GM12801 (cell line): ENCODE measurements around the gene LMF2.

Source experiments
- TF ChIP-seq, protein P1 (sequence below): IDR thresholded peaks from one replicate; pipeline ENCODE4 v1.5.1; 2011; ENCODE audit warnings: control low read depth; ENCODE audit not compliant: insufficient read length; ENCODE audit errors: extremely low read depth

Gene LMF2

DNA sequence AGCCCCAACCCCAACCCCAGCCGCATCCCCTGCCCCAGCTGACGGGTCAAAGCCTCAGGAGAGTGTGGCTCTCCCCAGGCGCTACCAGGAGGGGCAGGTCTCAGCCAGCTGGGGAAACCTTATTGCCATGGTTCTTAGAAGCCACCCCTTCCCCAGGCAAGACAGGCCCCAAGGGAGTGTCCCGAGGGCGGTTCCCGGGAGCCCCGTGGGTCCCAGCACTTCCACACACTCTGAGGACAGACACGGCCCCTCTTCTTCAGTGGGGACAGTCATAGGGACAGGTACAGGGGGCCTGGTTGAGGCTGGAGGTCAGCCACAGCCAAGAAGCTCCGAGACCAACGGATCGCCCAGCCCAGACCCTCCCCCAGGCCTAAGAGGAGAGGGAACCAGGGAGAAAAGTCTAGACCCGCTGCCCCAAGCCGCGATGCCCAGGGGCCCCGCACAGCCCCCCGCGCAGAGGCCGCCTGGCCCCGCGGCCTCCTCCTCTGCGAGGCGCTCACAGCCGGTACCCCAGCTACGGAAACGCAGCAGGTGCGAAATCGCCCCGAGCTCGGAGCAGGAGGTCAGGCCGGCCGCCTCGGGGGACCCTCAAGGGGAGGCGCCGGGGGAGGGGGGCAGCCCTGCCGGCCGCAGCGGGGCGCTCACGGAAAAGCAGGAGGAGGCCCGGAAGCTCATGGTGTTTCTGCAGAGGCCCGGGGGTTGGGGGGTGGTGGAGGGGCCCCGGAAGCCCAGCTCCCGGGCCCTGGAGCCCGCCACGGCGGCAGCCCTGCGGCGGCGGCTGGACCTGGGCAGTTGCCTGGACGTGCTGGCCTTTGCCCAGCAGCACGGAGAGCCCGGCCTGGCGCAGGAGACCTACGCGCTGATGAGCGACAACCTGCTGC is 40.8 kb upstream of the LMF2 start:
- TF ChIP-seq, protein P1, sequence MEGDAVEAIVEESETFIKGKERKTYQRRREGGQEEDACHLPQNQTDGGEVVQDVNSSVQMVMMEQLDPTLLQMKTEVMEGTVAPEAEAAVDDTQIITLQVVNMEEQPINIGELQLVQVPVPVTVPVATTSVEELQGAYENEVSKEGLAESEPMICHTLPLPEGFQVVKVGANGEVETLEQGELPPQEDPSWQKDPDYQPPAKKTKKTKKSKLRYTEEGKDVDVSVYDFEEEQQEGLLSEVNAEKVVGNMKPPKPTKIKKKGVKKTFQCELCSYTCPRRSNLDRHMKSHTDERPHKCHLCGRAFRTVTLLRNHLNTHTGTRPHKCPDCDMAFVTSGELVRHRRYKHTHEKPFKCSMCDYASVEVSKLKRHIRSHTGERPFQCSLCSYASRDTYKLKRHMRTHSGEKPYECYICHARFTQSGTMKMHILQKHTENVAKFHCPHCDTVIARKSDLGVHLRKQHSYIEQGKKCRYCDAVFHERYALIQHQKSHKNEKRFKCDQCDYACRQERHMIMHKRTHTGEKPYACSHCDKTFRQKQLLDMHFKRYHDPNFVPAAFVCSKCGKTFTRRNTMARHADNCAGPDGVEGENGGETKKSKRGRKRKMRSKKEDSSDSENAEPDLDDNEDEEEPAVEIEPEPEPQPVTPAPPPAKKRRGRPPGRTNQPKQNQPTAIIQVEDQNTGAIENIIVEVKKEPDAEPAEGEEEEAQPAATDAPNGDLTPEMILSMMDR, result no peak

DNA sequence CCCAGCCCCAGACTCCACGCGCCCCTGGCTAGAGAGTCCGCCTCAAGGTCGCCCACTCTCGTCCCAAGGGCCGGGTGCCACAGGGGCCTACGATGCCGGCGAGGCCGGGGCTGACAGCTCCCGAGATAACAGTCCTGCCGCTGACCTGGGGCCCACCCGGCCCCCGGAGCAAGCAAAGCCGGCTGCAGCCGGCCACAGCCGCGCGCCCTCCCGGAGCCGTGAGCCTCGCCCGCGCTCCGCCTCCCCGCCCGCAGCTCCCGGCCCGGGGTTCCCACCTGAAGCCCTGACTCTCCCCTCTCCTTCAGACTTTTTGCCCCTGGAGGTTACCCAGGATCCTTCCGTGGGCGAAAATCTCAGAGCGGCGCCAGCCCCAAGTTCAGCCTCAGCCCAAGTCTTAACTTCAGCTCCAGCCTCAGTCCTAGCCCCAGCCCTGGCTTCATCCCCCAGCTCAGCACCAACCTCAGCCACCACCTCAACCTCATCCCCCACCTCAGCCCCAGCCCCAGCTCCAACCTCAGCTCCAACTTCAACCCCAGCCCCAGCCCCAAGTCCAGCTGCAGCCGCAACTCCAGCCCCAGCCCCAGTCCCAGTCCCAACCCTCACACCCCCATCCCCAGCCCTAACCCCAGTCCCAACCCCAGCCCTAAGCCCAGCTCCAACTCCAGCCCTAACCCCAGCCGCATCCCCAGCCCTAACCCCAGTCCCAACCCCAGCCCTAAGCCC is 39.9 kb upstream of the LMF2 start:
- TF ChIP-seq, protein P1, result no peak

- TF ChIP-seq, protein P1, result no peak
Measured at GRCh38 chr22:50546326-50547262, 39.1 kb upstream of the LMF2 start.

DNA sequence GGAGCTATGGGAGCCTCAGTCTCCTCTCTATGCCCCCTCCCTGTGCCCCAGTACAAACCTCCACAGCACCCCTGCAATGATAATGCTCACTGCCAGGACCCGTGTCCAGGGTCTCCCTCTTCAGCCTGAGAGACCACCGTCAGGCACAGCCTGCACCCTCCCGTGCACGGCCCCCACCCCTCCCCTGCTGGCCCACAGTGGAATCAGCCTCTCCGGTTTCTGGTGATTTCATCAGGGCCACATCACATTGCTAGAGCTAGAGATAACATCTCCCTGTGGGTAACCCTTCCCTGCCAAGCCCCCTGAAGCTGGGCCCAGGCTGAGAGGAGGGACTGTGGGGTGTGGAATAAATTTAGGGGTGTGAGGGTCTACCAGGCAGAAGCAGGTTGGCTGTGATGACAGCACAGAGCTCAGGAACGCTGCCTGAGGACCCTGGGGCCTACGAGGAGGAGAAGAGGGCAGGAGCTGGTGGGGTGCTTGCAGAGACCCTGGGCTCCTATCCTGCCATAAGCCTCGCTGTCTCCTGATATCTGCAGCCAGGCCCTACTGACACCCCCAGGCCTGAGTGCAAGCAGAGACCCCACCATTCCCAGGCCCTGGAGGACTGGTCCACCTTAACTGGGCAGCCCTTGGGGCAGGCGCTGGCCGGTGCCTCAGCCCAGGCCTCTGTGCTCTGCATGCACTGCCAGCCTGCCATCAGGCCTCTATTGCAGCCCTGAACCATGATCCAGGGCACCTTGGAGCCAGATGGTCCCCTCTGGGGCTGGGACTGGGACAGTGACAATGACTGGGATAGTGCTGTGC is 38.2 kb upstream of the LMF2 start, which contains the start of gene KLHDC7B:
Gene KLHDC7B, plus strand, starts transcription at position 378 of the 804 bp plus-strand sequence. Its CDS starts 345 bp downstream, at position 723.
- TF ChIP-seq, protein P1, result no peak

DNA sequence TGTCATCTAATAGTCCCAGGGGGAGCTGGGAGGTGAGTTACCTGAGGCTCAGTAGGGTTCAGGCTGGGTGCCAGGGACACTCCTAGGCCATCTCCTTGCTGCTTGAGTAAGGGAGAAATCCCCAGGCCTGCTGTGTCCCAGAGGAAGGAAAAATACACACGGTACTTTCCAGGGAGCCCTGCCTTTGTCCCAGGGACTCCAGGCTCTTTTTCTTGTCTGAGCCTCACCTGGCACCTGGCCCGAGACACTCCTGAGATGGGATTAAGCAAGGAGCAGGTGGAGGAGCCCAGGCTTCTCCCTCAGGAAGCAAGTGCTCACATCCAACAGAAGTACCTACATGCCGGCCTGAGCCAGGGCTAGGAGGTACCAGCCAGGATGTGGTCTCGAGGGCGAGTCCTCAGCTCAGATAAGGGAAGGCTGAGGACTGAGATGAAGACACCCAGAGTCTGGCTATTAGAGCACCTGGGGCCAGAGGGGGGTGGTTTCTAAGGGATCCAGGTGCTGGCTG is 37.3 kb upstream of the LMF2 start:
- TF ChIP-seq, protein P1, result no peak

GRCh38 chr22:50544078-50544745 is 36.7 kb upstream of the LMF2 start:
- TF ChIP-seq, protein P1, result no peak
